Neural progenitor cell (in vitro differentiated cells): ENCODE results near the gene FAM163B.

Source experiments
- EZH2 ChIP-seq: fragments of 200-600 bp; sonication (generic); IDR thresholded peaks from 2 replicates; pipeline ENCODE4 v1.6.1; 2017; ENCODE audit warnings: antibody characterized with exemption, mild to moderate bottlenecking, moderate library complexity
- TF ChIP-seq, protein P1 (sequence below): fragments of 200-600 bp; sonication (generic); IDR thresholded peaks from 2 replicates; pipeline ENCODE4 v1.5.1; 2017; ENCODE audit warnings: antibody characterized with exemption, mild to moderate bottlenecking

DNA sequence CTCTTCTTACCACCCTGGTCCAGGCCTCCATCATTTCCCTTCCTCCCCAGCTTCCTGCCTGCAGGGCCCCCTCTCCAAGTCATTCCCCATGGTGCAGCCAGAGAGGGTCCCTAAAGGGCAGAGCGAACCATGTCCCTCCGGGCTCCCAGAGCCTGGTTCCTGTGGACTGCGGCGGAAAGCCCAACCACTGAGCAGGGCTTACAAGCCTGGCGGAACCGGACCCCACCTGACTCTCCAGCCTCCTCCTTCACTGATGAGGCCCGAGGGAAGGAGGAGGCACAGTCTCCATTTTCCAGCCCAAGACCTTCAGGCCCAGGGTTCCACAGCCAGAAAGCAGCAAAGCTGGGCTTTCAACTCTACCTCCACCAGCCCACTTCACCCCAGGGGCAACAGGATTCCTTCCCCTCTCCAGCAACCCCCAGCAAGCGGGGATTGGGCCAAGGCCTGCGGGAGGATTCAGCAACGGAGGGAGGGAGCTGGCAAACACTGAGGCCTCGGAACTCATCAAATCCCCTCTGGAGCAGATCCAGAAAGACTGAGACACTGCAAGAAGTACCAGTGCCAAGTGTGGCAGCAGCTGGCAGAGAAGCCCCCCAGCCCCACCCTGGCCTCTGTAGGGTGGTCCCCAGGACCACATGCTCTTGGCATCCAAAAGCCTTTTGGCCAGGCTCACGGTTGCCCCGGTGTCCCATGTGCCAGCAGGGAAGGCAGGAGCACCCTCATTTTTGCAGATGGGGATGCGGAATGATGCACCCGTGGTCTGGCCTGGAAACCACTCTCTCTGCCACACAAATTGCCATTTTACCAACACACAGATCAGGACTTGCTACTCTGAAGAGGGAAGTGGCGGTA, 3.1 kb downstream of the FAM163B start:
- no peak for TF ChIP-seq EZH2
- TF ChIP-seq, protein P1, sequence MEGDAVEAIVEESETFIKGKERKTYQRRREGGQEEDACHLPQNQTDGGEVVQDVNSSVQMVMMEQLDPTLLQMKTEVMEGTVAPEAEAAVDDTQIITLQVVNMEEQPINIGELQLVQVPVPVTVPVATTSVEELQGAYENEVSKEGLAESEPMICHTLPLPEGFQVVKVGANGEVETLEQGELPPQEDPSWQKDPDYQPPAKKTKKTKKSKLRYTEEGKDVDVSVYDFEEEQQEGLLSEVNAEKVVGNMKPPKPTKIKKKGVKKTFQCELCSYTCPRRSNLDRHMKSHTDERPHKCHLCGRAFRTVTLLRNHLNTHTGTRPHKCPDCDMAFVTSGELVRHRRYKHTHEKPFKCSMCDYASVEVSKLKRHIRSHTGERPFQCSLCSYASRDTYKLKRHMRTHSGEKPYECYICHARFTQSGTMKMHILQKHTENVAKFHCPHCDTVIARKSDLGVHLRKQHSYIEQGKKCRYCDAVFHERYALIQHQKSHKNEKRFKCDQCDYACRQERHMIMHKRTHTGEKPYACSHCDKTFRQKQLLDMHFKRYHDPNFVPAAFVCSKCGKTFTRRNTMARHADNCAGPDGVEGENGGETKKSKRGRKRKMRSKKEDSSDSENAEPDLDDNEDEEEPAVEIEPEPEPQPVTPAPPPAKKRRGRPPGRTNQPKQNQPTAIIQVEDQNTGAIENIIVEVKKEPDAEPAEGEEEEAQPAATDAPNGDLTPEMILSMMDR = no peak
